MCF 10A (cell line): ENCODE measurements around the gene LRPAP1. TPM values are rescaled to one million over a fixed set of nuclear protein-coding genes. Genes with fewer than 3 reads are reported as not detected.
A peak's percentile ranks its signal among the peaks of the same experiment; 100 is the strongest.

ENCODE experiments used
- BruUV-seq: library from RNA; stranded (reverse); fragments of 400-500 nt; replicated peaks from 2 replicates; lab custom pipeline; 2021; lab: Mats Ljungman, UMichigan
- CTCF ChIA-PET: fragments of 300-600 bp; sonication (Branson Sonifier 250); formaldehyde crosslinking; extraction: SDS; loops from one replicate; lab custom pipeline; 2021; ENCODE audit warnings: antibody characterized with exemption, inconsistent platforms; lab: Yijun Ruan, JAX
- POLR2A ChIA-PET: fragments of 300-600, 350-650 bp; sonication (Branson Sonifier 250); formaldehyde crosslinking; extraction: SDS; loops from one replicate; lab custom pipeline; 2020; ENCODE audit warnings: antibody characterized with exemption, inconsistent platforms; lab: Yijun Ruan, JAX
- DNase-seq: peaks from one replicate; pipeline ENCODE4 v3.0.0-alpha.2; 2018; ENCODE audit not compliant: unreplicated experiment
- H3K27ac Mint-ChIP-seq: one replicate; pipeline ENCODE4 v1.8.0; 2022; ENCODE audit warnings: mild to moderate bottlenecking, low read depth, mixed read lengths; ENCODE audit not compliant: unreplicated experiment
- H3K27me3 Mint-ChIP-seq: one replicate; pipeline ENCODE4 v1.8.0; 2022; ENCODE audit warnings: mixed read lengths; ENCODE audit not compliant: insufficient read depth, unreplicated experiment
- H3K36me3 Mint-ChIP-seq: one replicate; pipeline ENCODE4 v1.8.0; 2022; ENCODE audit warnings: mild to moderate bottlenecking, moderate library complexity, mixed read lengths; ENCODE audit not compliant: insufficient read depth, unreplicated experiment
- H3K4me1 Mint-ChIP-seq: one replicate; pipeline ENCODE4 v1.8.0; 2022; ENCODE audit warnings: mixed read lengths; ENCODE audit not compliant: insufficient read depth, unreplicated experiment
- H3K4me3 Mint-ChIP-seq: one replicate; pipeline ENCODE4 v1.8.0; 2022; ENCODE audit warnings: mild to moderate bottlenecking, moderate library complexity, mixed read lengths; ENCODE audit not compliant: unreplicated experiment
- H3K9me3 Mint-ChIP-seq: one replicate; pipeline ENCODE4 v1.8.0; 2022; ENCODE audit warnings: mixed read lengths; ENCODE audit not compliant: unreplicated experiment
- CTCF ChIP-seq: fragments of 200-600 bp; IDR thresholded peaks from one replicate; pipeline ENCODE4 v1.8.0; 2022; ENCODE audit warnings: antibody characterized with exemption, mild to moderate bottlenecking; ENCODE audit not compliant: unreplicated experiment
- intact Hi-C: fragments of 100-400 bp; cut with micrococcal nuclease; formaldehyde crosslinking; loops from 2 replicates; pipeline ENCODE4 v1.14.1; 2022
- total RNA-seq: library from RNA; stranded (reverse); gene quantifications from 2 replicates; pipeline ENCODE4 v1.2.3, GENCODE V29; 2022

LRPAP1 gene
- total RNA-seq, 1 experiment from 2014 or later = 93.6 TPM

GRCh38 chr4:3470244-3471097 is 61.8 kb downstream of the LRPAP1 start:
- Mint-ChIP-seq H3K27me3 (no peaks in the 10 kb centered on the region), H3K4me3 (no peak overlapping the region), H3K9me3 (no peaks in the 10 kb centered on the region), H3K36me3 (no peaks in the 10 kb centered on the region), H3K27ac (no peak overlapping the region), H3K4me1 (peaks cover 6% of the 10 kb centered on the region)
- no peak for TF ChIP-seq CTCF
- no TSS peak for BruUV-seq
- ChIA-PET POLR2A (interaction anchor here (0.9 to 1.0 kb wide), 2 partner anchors 9 to 10 kb away, joined by 4 read pairs; no protein-coding TSS in a partner anchor), CTCF (interaction anchor here (0.8 to 3.7 kb wide), 2 partner anchors 10 to 124 kb away, joined by 5 to 26 read pairs; no protein-coding TSS in a partner anchor)
- DNase-seq = peak; percentile 79
- intact Hi-C loops = no loop called here

- Mint-ChIP-seq H3K9me3 (no peaks in the 10 kb centered on the region), H3K27ac (no peak overlapping the region), H3K4me1 (peaks cover 6% of the 10 kb centered on the region), H3K27me3 (no peaks in the 10 kb centered on the region), H3K4me3 (no peak overlapping the region), H3K36me3 (no peaks in the 10 kb centered on the region)
- intact Hi-C loops = no loop called here
- no TSS peak for BruUV-seq
- DNase-seq = no peak
- ChIA-PET CTCF (interaction anchor here (0.6 to 3.7 kb wide), 2 partner anchors 11 to 1459 kb away, joined by 3 to 26 read pairs; no protein-coding TSS in a partner anchor), POLR2A (interaction anchor here (1.0 kb wide), 1 partner anchor 8 kb away, joined by 4 read pairs; no protein-coding TSS in a partner anchor)
- TF ChIP-seq CTCF = no peak
Measured at GRCh38 chr4:3469386-3470243, 62.6 kb downstream of the LRPAP1 start.

- no peak overlapping the region for H3K27ac Mint-ChIP-seq
- no TSS peak for BruUV-seq
- H3K27me3 Mint-ChIP-seq = no peaks in the 10 kb centered on the region
- H3K36me3 Mint-ChIP-seq = no peaks in the 10 kb centered on the region
- H3K9me3 Mint-ChIP-seq = no peaks in the 10 kb centered on the region
- CTCF ChIA-PET = no interaction called here
- peaks cover 6% of the 10 kb centered on the region for H3K4me1 Mint-ChIP-seq
- POLR2A ChIA-PET = no interaction called here
- no peak for TF ChIP-seq CTCF
- intact Hi-C loops = no loop called here
- no peak overlapping the region for H3K4me3 Mint-ChIP-seq
- no peak for DNase-seq
Measured at GRCh38 chr4:3468804-3469203, 63.4 kb downstream of the LRPAP1 start.

GRCh38 chr4:3468154-3468553 is 64.1 kb downstream of the LRPAP1 start:
- CTCF ChIA-PET = no interaction called here
- peaks cover 6% of the 10 kb centered on the region for H3K4me1 Mint-ChIP-seq

More at GRCh38 chr4:3468154-3468553, 64.1 kb downstream of the LRPAP1 start:
- Mint-ChIP-seq H3K27ac (no peak overlapping the region), H3K36me3 (no peaks in the 10 kb centered on the region), H3K9me3 (no peaks in the 10 kb centered on the region), H3K27me3 (no peaks in the 10 kb centered on the region), H3K4me3 (no peak overlapping the region)
- no peak for DNase-seq
- POLR2A ChIA-PET = no interaction called here
- TF ChIP-seq CTCF = no peak
- BruUV-seq = no TSS peak
- intact Hi-C loops = no loop called here
